HEK293 (cell line): ENCODE data around the gene NAT16.

Source experiments
- CTCF ChIA-PET: fragments of 350-600 bp; formaldehyde crosslinking; extraction: SDS; loops from one replicate; lab custom pipeline; 2021; ENCODE audit warnings: antibody characterized with exemption; lab: Yijun Ruan, JAX
- POLR2A ChIA-PET: fragments of 300-600 bp; formaldehyde crosslinking; extraction: SDS; loops from one replicate; lab custom pipeline; 2020; ENCODE audit warnings: antibody characterized with exemption, inconsistent platforms; lab: Yijun Ruan, JAX
- H3K27ac ChIP-seq: fragments of 200-500 bp; sonication (Bioruptor generic); 2 replicates; pipeline ENCODE4 v1.5.1; 2014; ENCODE audit warnings: low read depth, low read length, control low read depth, inconsistent platforms; ENCODE audit errors: extremely low read depth
- H3K36me3 ChIP-seq, 2 experiments: fragments of 200-500 bp in 1 of 2; sonication (Bioruptor generic) in 1 of 2; 1 replicate in 1 of 2; 2 replicates in 1 of 2; pipeline ENCODE4 v1.5.1; 2014 to 2017; ENCODE audit warnings: inconsistent platforms in 2 of 2, low read length in 2 of 2; ENCODE audit not compliant: control insufficient read depth in 2 of 2, insufficient read depth in 1 of 2
- H3K4me1 ChIP-seq: fragments of 200-500 bp; sonication (Bioruptor generic); 2 replicates; pipeline ENCODE4 v1.5.1; 2014; ENCODE audit warnings: mild to moderate bottlenecking, low read length, inconsistent platforms; ENCODE audit not compliant: control insufficient read depth, insufficient read depth
- H3K4me3 ChIP-seq: 2 replicates; pipeline ENCODE4 v1.5.1; 2011; ENCODE audit warnings: low read depth, mild to moderate bottlenecking, control low read depth, low read length, moderate library complexity
- H3K9me3 ChIP-seq: fragments of 200-500 bp; sonication (Bioruptor generic); 2 replicates; pipeline ENCODE4 v1.5.1; 2014; ENCODE audit warnings: low read depth, low read length, inconsistent platforms; ENCODE audit not compliant: control insufficient read depth, insufficient read depth
- GFI1B ChIP-seq: fragments of 450-650 bp; formaldehyde crosslinking; IDR thresholded peaks from 2 replicates; pipeline ENCODE4 v1.5.1; 2016; ENCODE audit warnings: missing biosample characterization, missing genetic modification characterization
- HOXA7 ChIP-seq: sonication (generic); formaldehyde crosslinking; IDR thresholded peaks from 2 replicates; pipeline ENCODE4 v1.8.1; 2022; ENCODE audit warnings: missing genetic modification reagents, borderline replicate concordance
- IKZF3 ChIP-seq: fragments of 450-650 bp; IDR thresholded peaks from 2 replicates; pipeline ENCODE4 v1.5.0; 2018; ENCODE audit warnings: missing biosample characterization, mild to moderate bottlenecking, missing genetic modification characterization, moderate library complexity
- KLF1 ChIP-seq: fragments of 450-650 bp; formaldehyde crosslinking; IDR thresholded peaks from 2 replicates; pipeline ENCODE4 v1.5.1; 2016; ENCODE audit warnings: missing biosample characterization, missing genetic modification characterization
- MEIS1 ChIP-seq: sonication (generic); formaldehyde crosslinking; IDR thresholded peaks from 2 replicates; pipeline ENCODE4 v1.8.1; 2022; ENCODE audit warnings: missing genetic modification reagents, mild to moderate bottlenecking, borderline replicate concordance
- MZF1 ChIP-seq: fragments of 450-650 bp; formaldehyde crosslinking; IDR thresholded peaks from 2 replicates; pipeline ENCODE4 v1.5.1; 2017; ENCODE audit warnings: missing biosample characterization, missing genetic modification characterization, borderline replicate concordance
- PRDM1 ChIP-seq: fragments of 450-650 bp; formaldehyde crosslinking; IDR thresholded peaks from 2 replicates; pipeline ENCODE4; 2016; ENCODE audit warnings: missing biosample characterization, missing genetic modification characterization
- SCRT1 ChIP-seq: fragments of 450-650 bp; formaldehyde crosslinking; IDR thresholded peaks from 2 replicates; pipeline ENCODE4 v1.5.1; 2016; ENCODE audit warnings: missing biosample characterization, missing genetic modification characterization, borderline replicate concordance
- SP2 ChIP-seq: fragments of 450-650 bp; formaldehyde crosslinking; IDR thresholded peaks from 2 replicates; pipeline ENCODE4 v1.5.1; 2016; ENCODE audit warnings: missing biosample characterization, missing genetic modification characterization
- ZEB2 ChIP-seq: fragments of 450-650 bp; formaldehyde crosslinking; IDR thresholded peaks from 2 replicates; pipeline ENCODE4 v1.5.1; 2016; ENCODE audit warnings: missing biosample characterization, missing genetic modification characterization
- ZFP3 ChIP-seq: fragments of 450-650 bp; formaldehyde crosslinking; IDR thresholded peaks from 2 replicates; pipeline ENCODE4 v1.5.1; 2016; ENCODE audit warnings: low read depth, missing biosample characterization, missing genetic modification characterization
- ZFP41 ChIP-seq: fragments of 450-650 bp; formaldehyde crosslinking; IDR thresholded peaks from 2 replicates; pipeline ENCODE4 v1.5.1; 2016; ENCODE audit warnings: missing biosample characterization, missing genetic modification characterization, borderline replicate concordance
- ZNF10 ChIP-seq: fragments of 450-650 bp; formaldehyde crosslinking; IDR thresholded peaks from 2 replicates; pipeline ENCODE4 v1.5.1; 2017; ENCODE audit warnings: missing biosample characterization, missing genetic modification characterization
- ZNF146 ChIP-seq: fragments of 450-650 bp; formaldehyde crosslinking; IDR thresholded peaks from 2 replicates; pipeline ENCODE4 v1.5.1; 2016; ENCODE audit warnings: missing biosample characterization, missing genetic modification characterization
- ZNF157 ChIP-seq: fragments of 450-650 bp; formaldehyde crosslinking; IDR thresholded peaks from 2 replicates; pipeline ENCODE4 v1.5.1; 2016; ENCODE audit warnings: missing biosample characterization, missing genetic modification characterization
- ZNF174 ChIP-seq: fragments of 450-650 bp; formaldehyde crosslinking; IDR thresholded peaks from 2 replicates; pipeline ENCODE4 v1.5.0; 2017; ENCODE audit warnings: missing biosample characterization, mild to moderate bottlenecking, missing genetic modification characterization
- ZNF175 ChIP-seq: fragments of 450-650 bp; formaldehyde crosslinking; IDR thresholded peaks from 2 replicates; pipeline ENCODE4 v1.5.1; 2016; ENCODE audit warnings: missing biosample characterization, missing genetic modification characterization
- ZNF184 ChIP-seq: fragments of 450-650 bp; IDR thresholded peaks from 2 replicates; pipeline ENCODE4 v1.5.1; 2018; ENCODE audit warnings: missing biosample characterization, mild to moderate bottlenecking, missing genetic modification characterization
- ZNF2 ChIP-seq: fragments of 450-650 bp; formaldehyde crosslinking; IDR thresholded peaks from 2 replicates; pipeline ENCODE4 v1.5.1; 2016; ENCODE audit warnings: missing biosample characterization, missing genetic modification characterization
- ZNF211 ChIP-seq: fragments of 450-650 bp; formaldehyde crosslinking; IDR thresholded peaks from 2 replicates; pipeline ENCODE4 v1.5.1; 2016; ENCODE audit warnings: low read depth, missing biosample characterization, missing genetic modification characterization
- ZNF23 ChIP-seq: fragments of 450-650 bp; formaldehyde crosslinking; IDR thresholded peaks from 2 replicates; pipeline ENCODE4 v1.5.1; 2016; ENCODE audit warnings: missing biosample characterization, missing genetic modification characterization, borderline replicate concordance
- ZNF324 ChIP-seq: fragments of 450-650 bp; formaldehyde crosslinking; IDR thresholded peaks from 2 replicates; pipeline ENCODE4 v1.5.1; 2016; ENCODE audit warnings: missing biosample characterization, missing genetic modification characterization
- ZNF341 ChIP-seq: fragments of 450-650 bp; formaldehyde crosslinking; IDR thresholded peaks from 2 replicates; pipeline ENCODE4; 2016; ENCODE audit warnings: low read depth, missing biosample characterization, missing genetic modification characterization
- ZNF394 ChIP-seq: fragments of 450-650 bp; formaldehyde crosslinking; IDR thresholded peaks from 2 replicates; pipeline ENCODE4 v1.5.1; 2016; ENCODE audit warnings: missing biosample characterization, missing genetic modification characterization, mild to moderate bottlenecking, moderate library complexity, borderline replicate concordance
- ZNF521 ChIP-seq: fragments of 450-650 bp; formaldehyde crosslinking; IDR thresholded peaks from 2 replicates; pipeline ENCODE4 v1.5.1; 2017; ENCODE audit warnings: missing biosample characterization, mild to moderate bottlenecking, missing genetic modification characterization
- ZNF549 ChIP-seq: fragments of 450-650 bp; IDR thresholded peaks from 2 replicates; pipeline ENCODE4 v1.5.1; 2018; ENCODE audit warnings: missing biosample characterization, missing genetic modification characterization, mild to moderate bottlenecking, inconsistent platforms, moderate library complexity
- ZNF626 ChIP-seq: fragments of 450-650 bp; sonication (Bioruptor Pico); formaldehyde crosslinking; IDR thresholded peaks from 2 replicates; pipeline ENCODE4 v1.5.1; 2018; ENCODE audit warnings: missing biosample characterization, missing genetic modification characterization, inconsistent platforms
- ZNF701 ChIP-seq: fragments of 450-650 bp; formaldehyde crosslinking; IDR thresholded peaks from 2 replicates; pipeline ENCODE4 v1.5.1; 2016; ENCODE audit warnings: missing biosample characterization, missing genetic modification characterization
- ZNF76 ChIP-seq: fragments of 450-650 bp; formaldehyde crosslinking; IDR thresholded peaks from 2 replicates; pipeline ENCODE4; 2016; ENCODE audit warnings: low read depth, missing biosample characterization, missing genetic modification characterization, borderline replicate concordance
- ZNF785 ChIP-seq: fragments of 450-650 bp; formaldehyde crosslinking; IDR thresholded peaks from 2 replicates; pipeline ENCODE4 v1.5.1; 2016; ENCODE audit warnings: missing biosample characterization, missing genetic modification characterization
- ZSCAN23 ChIP-seq: fragments of 450-650 bp; formaldehyde crosslinking; IDR thresholded peaks from 2 replicates; pipeline ENCODE4 v1.5.1; 2016; ENCODE audit warnings: missing biosample characterization, missing genetic modification characterization
- TF ChIP-seq, protein P1 (sequence below): fragments of 450-650 bp; formaldehyde crosslinking; conservative IDR thresholded peaks from 2 replicates; pipeline ENCODE4 v1.5.1; 2016; ENCODE audit warnings: low read depth, missing biosample characterization, missing genetic modification characterization
- TF ChIP-seq, protein P2 (sequence below): fragments of 450-650 bp; formaldehyde crosslinking; IDR thresholded peaks from 2 replicates; pipeline ENCODE4; 2016; ENCODE audit warnings: missing biosample characterization, missing genetic modification characterization

The NAT16 gene

DNA sequence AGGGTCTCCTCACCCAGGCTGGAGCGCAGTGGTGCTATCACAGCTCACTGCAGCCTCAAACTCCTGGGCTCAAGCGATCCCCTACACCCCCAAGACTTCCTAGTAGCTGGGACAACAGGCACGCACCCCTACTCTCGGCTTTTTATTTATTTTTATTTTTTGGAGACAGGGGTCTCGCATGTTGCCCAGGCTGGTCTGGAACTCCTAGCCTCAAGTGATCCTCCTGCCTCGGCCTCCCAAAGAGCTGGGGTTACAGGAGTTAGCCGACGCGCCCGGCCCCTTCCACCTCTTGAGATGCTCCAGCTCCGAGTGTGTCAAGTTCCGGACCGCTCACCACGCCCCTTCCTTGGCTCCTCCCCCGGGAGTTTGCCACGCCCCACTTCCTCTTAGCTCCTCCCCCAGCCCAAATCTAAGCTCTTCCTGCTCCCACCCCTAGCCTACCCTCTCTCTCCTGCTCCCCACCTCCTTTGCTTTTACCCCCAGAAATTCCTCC is 6.3 kb downstream of the NAT16 start (continued):
- TF ChIP-seq ZNF394 (tag by site-specific recombination) (0 out of 2 replicates have a peak, but pooled peaks have one; percentile 33), SP2 (peak; percentile 59), ZNF10 (tag by site-specific recombination) (no peak; the same call in 1 of the 2 replicates), ZNF184 (tag by site-specific recombination) (0 out of 2 replicates have a peak, but pooled peaks have one; percentile 61), ZEB2 (tag by site-specific recombination) (0 out of 2 replicates have a peak, but pooled peaks have one; percentile 9), ZNF157 (tag by site-specific recombination) (no peak), ZNF324 (tag by site-specific recombination) (peak; percentile 80; the same call in 1 of the 2 replicates)
- TF ChIP-seq, protein P1, sequence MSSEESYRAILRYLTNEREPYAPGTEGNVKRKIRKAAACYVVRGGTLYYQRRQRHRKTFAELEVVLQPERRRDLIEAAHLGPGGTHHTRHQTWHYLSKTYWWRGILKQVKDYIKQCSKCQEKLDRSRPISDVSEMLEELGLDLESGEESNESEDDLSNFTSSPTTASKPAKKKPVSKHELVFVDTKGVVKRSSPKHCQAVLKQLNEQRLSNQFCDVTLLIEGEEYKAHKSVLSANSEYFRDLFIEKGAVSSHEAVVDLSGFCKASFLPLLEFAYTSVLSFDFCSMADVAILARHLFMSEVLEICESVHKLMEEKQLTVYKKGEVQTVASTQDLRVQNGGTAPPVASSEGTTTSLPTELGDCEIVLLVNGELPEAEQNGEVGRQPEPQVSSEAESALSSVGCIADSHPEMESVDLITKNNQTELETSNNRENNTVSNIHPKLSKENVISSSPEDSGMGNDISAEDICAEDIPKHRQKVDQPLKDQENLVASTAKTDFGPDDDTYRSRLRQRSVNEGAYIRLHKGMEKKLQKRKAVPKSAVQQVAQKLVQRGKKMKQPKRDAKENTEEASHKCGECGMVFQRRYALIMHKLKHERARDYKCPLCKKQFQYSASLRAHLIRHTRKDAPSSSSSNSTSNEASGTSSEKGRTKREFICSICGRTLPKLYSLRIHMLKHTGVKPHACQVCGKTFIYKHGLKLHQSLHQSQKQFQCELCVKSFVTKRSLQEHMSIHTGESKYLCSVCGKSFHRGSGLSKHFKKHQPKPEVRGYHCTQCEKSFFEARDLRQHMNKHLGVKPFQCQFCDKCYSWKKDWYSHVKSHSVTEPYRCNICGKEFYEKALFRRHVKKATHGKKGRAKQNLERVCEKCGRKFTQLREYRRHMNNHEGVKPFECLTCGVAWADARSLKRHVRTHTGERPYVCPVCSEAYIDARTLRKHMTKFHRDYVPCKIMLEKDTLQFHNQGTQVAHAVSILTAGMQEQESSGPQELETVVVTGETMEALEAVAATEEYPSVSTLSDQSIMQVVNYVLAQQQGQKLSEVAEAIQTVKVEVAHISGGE, result peak; percentile 37; the same call in 1 of the 2 replicates

DNA sequence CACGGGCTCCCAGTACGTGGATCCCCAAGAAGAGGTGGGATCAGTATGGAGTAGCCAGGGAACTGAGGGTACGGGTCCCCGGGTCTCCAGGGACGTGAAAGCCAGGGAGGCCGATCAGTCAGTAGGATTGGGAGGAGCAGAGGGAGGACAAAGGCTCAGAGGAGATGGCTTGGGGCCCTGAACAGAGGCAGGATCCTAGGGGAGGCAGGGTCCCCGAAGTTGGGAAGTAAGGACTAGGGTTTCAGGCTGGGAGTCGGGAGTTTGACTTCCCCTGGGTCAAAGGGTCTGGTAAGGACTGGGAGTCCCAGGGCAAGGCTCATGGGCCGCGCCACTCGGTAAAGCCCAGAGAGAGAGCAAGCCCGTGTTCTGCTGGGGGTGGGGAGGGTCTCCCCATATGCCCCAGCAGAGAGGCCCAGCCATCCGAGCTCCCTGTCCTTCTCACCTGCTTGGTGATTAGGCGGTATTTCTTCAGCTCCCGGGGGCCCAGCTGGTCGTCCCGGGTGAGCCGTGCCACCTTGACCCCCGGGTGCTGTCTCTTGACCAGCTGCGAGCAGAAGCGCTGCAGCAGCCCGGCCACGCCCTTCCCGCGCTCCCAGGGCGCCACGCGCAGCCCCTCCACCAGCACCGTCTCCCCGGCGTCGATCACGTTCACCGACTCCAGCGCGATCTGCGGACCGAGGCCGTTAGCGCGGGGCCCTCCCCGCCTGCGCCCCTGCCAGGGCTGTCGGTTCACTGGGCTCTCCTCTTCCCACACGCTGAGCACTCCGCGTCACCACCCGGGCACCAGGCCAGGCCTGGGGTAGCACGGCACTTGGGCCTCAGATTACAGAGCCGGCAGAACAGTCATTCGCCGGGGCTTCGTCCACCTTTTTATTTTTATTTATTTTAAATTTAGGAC is 7.0 kb downstream of the NAT16 start:
- CTCF ChIA-PET, result interaction anchor here (0.5 to 2.1 kb wide), 6 partner anchors 20 to 330 kb away, joined by 3 to 21 read pairs (median 4); no protein-coding TSS in a partner anchor
- Histone ChIP-seq H3K4me3 (peak overlapping the region; percentile 12), H3K9me3 (no peaks in the 10 kb centered on the region), H3K36me3 (no peaks in the 10 kb centered on the region), H3K4me1 (peaks cover 7% of the 10 kb centered on the region; the same call in 1 of the 2 replicates), H3K27ac (no peak overlapping the region; the same call in 1 of the 2 replicates)
- POLR2A ChIA-PET, result interaction anchor here (0.6 to 1.7 kb wide), 3 partner anchors 8 to 293 kb away, joined by 4 to 5 read pairs (median 4); no protein-coding TSS in a partner anchor
- TF ChIP-seq SCRT1 (no peak), ZNF184 (tag by site-specific recombination) (no peak), ZNF211 (tag by site-specific recombination) (no peak), ZFP41 (no peak), ZNF175 (no peak), PRDM1 (tag by site-specific recombination) (no peak), ZNF174 (tag by site-specific recombination) (no peak), ZNF549 (tag by site-specific recombination) (no peak), MEIS1 (CRISPR knock-in tag) (no peak), ZNF146 (tag by site-specific recombination) (no peak), ZSCAN23 (tag by site-specific recombination) (no peak), ZFP3 (no peak), ZNF76 (peak; percentile 41; the same call in 1 of the 2 replicates), ZNF785 (tag by site-specific recombination) (no peak), ZNF521 (tag by site-specific recombination) (no peak), KLF1 (peak; percentile 72), HOXA7 (CRISPR knock-in tag) (no peak), ZNF157 (tag by site-specific recombination) (no peak), MZF1 (tag by site-specific recombination) (no peak), ZNF341 (tag by site-specific recombination) (no peak; the same call in 1 of the 2 replicates), ZNF23 (tag by site-specific recombination) (no peak), ZNF701 (tag by site-specific recombination) (no peak), ZNF2 (no peak; the same call in 1 of the 2 replicates), ZNF626 (tag by site-specific recombination) (no peak), IKZF3 (tag by site-specific recombination) (0 out of 2 replicates have a peak, but pooled peaks have one; percentile 2), GFI1B (tag by site-specific recombination) (no peak)
- TF ChIP-seq, protein P2, sequence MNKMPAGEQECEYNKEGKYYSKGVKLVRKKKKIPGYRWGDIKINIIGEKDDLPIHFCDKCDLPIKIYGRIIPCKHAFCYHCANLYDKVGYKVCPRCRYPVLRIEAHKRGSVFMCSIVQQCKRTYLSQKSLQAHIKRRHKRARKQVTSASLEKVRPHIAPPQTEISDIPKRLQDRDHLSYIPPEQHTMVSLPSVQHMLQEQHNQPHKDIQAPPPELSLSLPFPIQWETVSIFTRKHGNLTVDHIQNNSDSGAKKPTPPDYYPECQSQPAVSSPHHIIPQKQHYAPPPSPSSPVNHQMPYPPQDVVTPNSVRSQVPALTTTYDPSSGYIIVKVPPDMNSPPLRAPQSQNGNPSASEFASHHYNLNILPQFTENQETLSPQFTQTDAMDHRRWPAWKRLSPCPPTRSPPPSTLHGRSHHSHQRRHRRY (tag by site-specific recombination), result no peak
